PFSK-1 (cell line): ENCODE measurements around the gene TGM6.

Experiments
- POLR2AphosphoS5 ChIP-seq: IDR thresholded peaks from 2 replicates; pipeline ENCODE4 v1.6.1; 2012; ENCODE audit warnings: low read depth, mild to moderate bottlenecking, control low read depth, low read length, moderate library complexity
- REST ChIP-seq, 2 experiments: IDR thresholded peaks; 2 replicates each; pipeline versions ENCODE4 v1.6.1 to v1.8.0; 2011 to 2012; ENCODE audit warnings: low read depth in 2 of 2, low read length in 2 of 2, control low read depth in 1 of 2, inconsistent platforms in 1 of 2, mild to moderate bottlenecking in 1 of 2, moderate library complexity in 1 of 2; ENCODE audit not compliant: insufficient read depth in 1 of 2
- SIN3A ChIP-seq: IDR thresholded peaks from 2 replicates; pipeline ENCODE4 v1.6.1; 2012; ENCODE audit warnings: mild to moderate bottlenecking, low read length, moderate library complexity, borderline replicate concordance; ENCODE audit not compliant: insufficient read depth
- TAF1 ChIP-seq: IDR thresholded peaks from 2 replicates; pipeline ENCODE4 v1.6.1; 2012; ENCODE audit warnings: low read length, control low read depth, borderline replicate concordance; ENCODE audit not compliant: insufficient read depth

- TF ChIP-seq POLR2AphosphoS5 (no peak; the same call in 1 of the 2 replicates), REST (IDR thresholded peaks at IDR 0.05; ENCODE audit: insufficient read depth in 1 of 2, low read depth in 2 of 2, low read length in 2 of 2) (no peak), SIN3A (no peak), TAF1 (no peak)
Measured at GRCh38 chr20:2459981-2460751, 79.5 kb downstream of the TGM6 start.
